Neural cell (in vitro differentiated cells): Measurements from ENCODE around the gene EPHA5. TPM values are rescaled to one million over a fixed set of nuclear protein-coding genes. Genes with fewer than 3 reads are reported as not detected.

ENCODE experiments used
- H2AFZ ChIP-seq: fragments of 200-600, 300-800 bp; sonication (generic), shearing (Covaris generic); 2 replicates; pipeline ENCODE4 v1.6.0; 2014; ENCODE audit warnings: low read depth, mild to moderate bottlenecking, antibody characterized with exemption, low read length, moderate library complexity
- H3F3A ChIP-seq: fragments of 200-600 bp; shearing (Covaris generic); 2 replicates; pipeline ENCODE4 v1.6.1; 2016; ENCODE audit warnings: mild to moderate bottlenecking, moderate library complexity, mixed read lengths, antibody characterized with exemption, low read length; ENCODE audit not compliant: insufficient read depth, poor library complexity, severe bottlenecking
- H3K27ac ChIP-seq: fragments of 200-600, 300-800 bp; sonication (generic), shearing (Covaris generic); 2 replicates; pipeline ENCODE4 v1.5.1; 2014; ENCODE audit warnings: mild to moderate bottlenecking, low read length, moderate library complexity
- H3K27me3 ChIP-seq: fragments of 300-800, 200-600 bp; sonication (generic), shearing (Covaris generic); 2 replicates; pipeline ENCODE4 v1.6.0; 2014; ENCODE audit warnings: mild to moderate bottlenecking, low read depth, low read length, moderate library complexity; ENCODE audit not compliant: insufficient read depth
- H3K36me3 ChIP-seq: fragments of 300-800, 200-600 bp; sonication (generic), shearing (Covaris generic); 2 replicates; pipeline ENCODE4 v1.5.1; 2014; ENCODE audit warnings: mild to moderate bottlenecking, antibody characterized with exemption, low read length, moderate library complexity; ENCODE audit not compliant: insufficient read depth
- H3K4me2 ChIP-seq: fragments of 300-800, 200-600 bp; sonication (generic), shearing (Covaris generic); 2 replicates; pipeline ENCODE4 v1.6.0; 2014; ENCODE audit warnings: mild to moderate bottlenecking, low read length
- H3K4me3 ChIP-seq: fragments of 300-800, 200-600 bp; sonication (generic), shearing (Covaris generic); 2 replicates; pipeline ENCODE4 v1.5.1; 2014; ENCODE audit warnings: mild to moderate bottlenecking, low read length, moderate library complexity
- H3K79me2 ChIP-seq: fragments of 200-600 bp; shearing (Covaris generic); replicated peaks from 2 replicates; pipeline ENCODE4 v1.6.0; 2014; ENCODE audit warnings: mild to moderate bottlenecking, low read length, moderate library complexity; ENCODE audit not compliant: insufficient read depth
- H3K9ac ChIP-seq: fragments of 300-800, 200-600 bp; sonication (generic), shearing (Covaris generic); 2 replicates; pipeline ENCODE4 v1.6.1; 2016; ENCODE audit warnings: mild to moderate bottlenecking, low read length, mixed read lengths
- H3K9me2 ChIP-seq: fragments of 200-600 bp; shearing (Covaris generic); 2 replicates; pipeline ENCODE4 v1.6.1; 2016; ENCODE audit warnings: mild to moderate bottlenecking, low read length, mixed read lengths; ENCODE audit not compliant: insufficient read depth
- H3K9me3 ChIP-seq: fragments of 200-600, 300-800 bp; sonication (generic), shearing (Covaris generic); 2 replicates; pipeline ENCODE4 v1.6.1; 2016; ENCODE audit warnings: mild to moderate bottlenecking, mixed run types, low read length, moderate library complexity, mixed read lengths
- H4K20me1 ChIP-seq: fragments of 200-600 bp; shearing (Covaris generic); 2 replicates; pipeline ENCODE4 v1.6.1; 2016; ENCODE audit warnings: mild to moderate bottlenecking, mixed run types; ENCODE audit not compliant: insufficient read depth
- EP300 ChIP-seq: fragments of 450-650 bp; conservative IDR thresholded peaks from 2 replicates; pipeline ENCODE4 v1.6.1; 2014; ENCODE audit warnings: antibody characterized with exemption, mild to moderate bottlenecking, moderate library complexity; ENCODE audit not compliant: poor library complexity, severe bottlenecking
- EZH2 ChIP-seq: fragments of 200-600, 300-800 bp; shearing (Covaris generic), sonication (generic); IDR thresholded peaks from 2 replicates; pipeline ENCODE4 v1.6.1; 2014; ENCODE audit warnings: antibody characterized with exemption, low read length, borderline replicate concordance, mild to moderate bottlenecking; ENCODE audit not compliant: insufficient read depth, poor library complexity, severe bottlenecking
- MXI1 ChIP-seq: fragments of 450-650 bp; conservative IDR thresholded peaks from 2 replicates; pipeline ENCODE4 v1.6.1; 2014; ENCODE audit warnings: antibody characterized with exemption, mild to moderate bottlenecking; ENCODE audit not compliant: poor library complexity, severe bottlenecking
- POLR2AphosphoS5 ChIP-seq: IDR thresholded peaks from 2 replicates; pipeline ENCODE4 v1.6.1; 2012
- RAD21 ChIP-seq: fragments of 450-650 bp; conservative IDR thresholded peaks from 2 replicates; pipeline ENCODE4 v1.6.1; 2014; ENCODE audit warnings: antibody characterized with exemption, mild to moderate bottlenecking, moderate library complexity
- SMC3 ChIP-seq: fragments of 450-650 bp; conservative IDR thresholded peaks from 2 replicates; pipeline ENCODE4 v1.6.1; 2014; ENCODE audit warnings: antibody characterized with exemption, mild to moderate bottlenecking, moderate library complexity; ENCODE audit not compliant: poor library complexity
- TAF1 ChIP-seq: IDR thresholded peaks from 2 replicates; pipeline ENCODE4 v1.6.1; 2012; ENCODE audit warnings: low read depth
- polyA plus RNA-seq: library from polyadenylated mRNA; depleted of rRNA; stranded (reverse); fragments of >200 nt; gene quantifications from 2 replicates; pipeline ENCODE4 v1.2.3, GENCODE V29; 2014
- TF ChIP-seq, protein P1 (sequence below): fragments of 450-650 bp; IDR thresholded peaks from 2 replicates; pipeline ENCODE4 v1.5.1; 2014; ENCODE audit warnings: antibody characterized with exemption, mild to moderate bottlenecking, moderate library complexity; ENCODE audit not compliant: poor library complexity, severe bottlenecking
- TF ChIP-seq, protein P2 (sequence below): IDR thresholded peaks from 2 replicates; pipeline ENCODE4 v1.6.1; 2012; ENCODE audit warnings: borderline replicate concordance

Gene EPHA5
- polyA plus RNA-seq, 1 donor from 2014 or later, result 4.3 TPM

GRCh38 chr4:65617416-65617815, 52.9 kb downstream of the EPHA5 start:
- no peak overlapping the region for H2AFZ ChIP-seq
- no peaks in the 10 kb centered on the region for H3F3A ChIP-seq
- no peaks in the 10 kb centered on the region for H3K79me2 ChIP-seq
- no peaks in the 10 kb centered on the region for H4K20me1 ChIP-seq
- H3K27ac ChIP-seq, result no peak overlapping the region
- no peak overlapping the region for H3K4me2 ChIP-seq
- H3K36me3 ChIP-seq, result no peaks in the 10 kb centered on the region
- no peak overlapping the region for H3K4me3 ChIP-seq
- H3K9me3 ChIP-seq, result no peaks in the 10 kb centered on the region
- H3K27me3 ChIP-seq, result no peaks in the 10 kb centered on the region
- TF ChIP-seq RAD21, result no peak
- no peak overlapping the region for H3K9ac ChIP-seq
- no peaks in the 10 kb centered on the region for H3K9me2 ChIP-seq

GRCh38 chr4:65604515-65604914, 65.8 kb downstream of the EPHA5 start:
- Histone ChIP-seq H3K4me3 (no peak overlapping the region), H4K20me1 (no peaks in the 10 kb centered on the region), H3K27me3 (no peaks in the 10 kb centered on the region), H3K79me2 (no peaks in the 10 kb centered on the region), H3K27ac (no peak overlapping the region), H3K4me2 (no peak overlapping the region), H3K9ac (no peak overlapping the region), H3K9me2 (no peaks in the 10 kb centered on the region), H3K36me3 (no peaks in the 10 kb centered on the region), H3F3A (no peaks in the 10 kb centered on the region), H2AFZ (no peak overlapping the region), H3K9me3 (no peaks in the 10 kb centered on the region)
- TF ChIP-seq TAF1, result no peak
- TF ChIP-seq EP300, result no peak
- TF ChIP-seq MXI1, result no peak
- TF ChIP-seq POLR2AphosphoS5, result no peak
- TF ChIP-seq, protein P1, sequence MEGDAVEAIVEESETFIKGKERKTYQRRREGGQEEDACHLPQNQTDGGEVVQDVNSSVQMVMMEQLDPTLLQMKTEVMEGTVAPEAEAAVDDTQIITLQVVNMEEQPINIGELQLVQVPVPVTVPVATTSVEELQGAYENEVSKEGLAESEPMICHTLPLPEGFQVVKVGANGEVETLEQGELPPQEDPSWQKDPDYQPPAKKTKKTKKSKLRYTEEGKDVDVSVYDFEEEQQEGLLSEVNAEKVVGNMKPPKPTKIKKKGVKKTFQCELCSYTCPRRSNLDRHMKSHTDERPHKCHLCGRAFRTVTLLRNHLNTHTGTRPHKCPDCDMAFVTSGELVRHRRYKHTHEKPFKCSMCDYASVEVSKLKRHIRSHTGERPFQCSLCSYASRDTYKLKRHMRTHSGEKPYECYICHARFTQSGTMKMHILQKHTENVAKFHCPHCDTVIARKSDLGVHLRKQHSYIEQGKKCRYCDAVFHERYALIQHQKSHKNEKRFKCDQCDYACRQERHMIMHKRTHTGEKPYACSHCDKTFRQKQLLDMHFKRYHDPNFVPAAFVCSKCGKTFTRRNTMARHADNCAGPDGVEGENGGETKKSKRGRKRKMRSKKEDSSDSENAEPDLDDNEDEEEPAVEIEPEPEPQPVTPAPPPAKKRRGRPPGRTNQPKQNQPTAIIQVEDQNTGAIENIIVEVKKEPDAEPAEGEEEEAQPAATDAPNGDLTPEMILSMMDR, result no peak
- TF ChIP-seq RAD21, result no peak
- TF ChIP-seq, protein P2, sequence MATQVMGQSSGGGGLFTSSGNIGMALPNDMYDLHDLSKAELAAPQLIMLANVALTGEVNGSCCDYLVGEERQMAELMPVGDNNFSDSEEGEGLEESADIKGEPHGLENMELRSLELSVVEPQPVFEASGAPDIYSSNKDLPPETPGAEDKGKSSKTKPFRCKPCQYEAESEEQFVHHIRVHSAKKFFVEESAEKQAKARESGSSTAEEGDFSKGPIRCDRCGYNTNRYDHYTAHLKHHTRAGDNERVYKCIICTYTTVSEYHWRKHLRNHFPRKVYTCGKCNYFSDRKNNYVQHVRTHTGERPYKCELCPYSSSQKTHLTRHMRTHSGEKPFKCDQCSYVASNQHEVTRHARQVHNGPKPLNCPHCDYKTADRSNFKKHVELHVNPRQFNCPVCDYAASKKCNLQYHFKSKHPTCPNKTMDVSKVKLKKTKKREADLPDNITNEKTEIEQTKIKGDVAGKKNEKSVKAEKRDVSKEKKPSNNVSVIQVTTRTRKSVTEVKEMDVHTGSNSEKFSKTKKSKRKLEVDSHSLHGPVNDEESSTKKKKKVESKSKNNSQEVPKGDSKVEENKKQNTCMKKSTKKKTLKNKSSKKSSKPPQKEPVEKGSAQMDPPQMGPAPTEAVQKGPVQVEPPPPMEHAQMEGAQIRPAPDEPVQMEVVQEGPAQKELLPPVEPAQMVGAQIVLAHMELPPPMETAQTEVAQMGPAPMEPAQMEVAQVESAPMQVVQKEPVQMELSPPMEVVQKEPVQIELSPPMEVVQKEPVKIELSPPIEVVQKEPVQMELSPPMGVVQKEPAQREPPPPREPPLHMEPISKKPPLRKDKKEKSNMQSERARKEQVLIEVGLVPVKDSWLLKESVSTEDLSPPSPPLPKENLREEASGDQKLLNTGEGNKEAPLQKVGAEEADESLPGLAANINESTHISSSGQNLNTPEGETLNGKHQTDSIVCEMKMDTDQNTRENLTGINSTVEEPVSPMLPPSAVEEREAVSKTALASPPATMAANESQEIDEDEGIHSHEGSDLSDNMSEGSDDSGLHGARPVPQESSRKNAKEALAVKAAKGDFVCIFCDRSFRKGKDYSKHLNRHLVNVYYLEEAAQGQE, result no peak
- TF ChIP-seq EZH2, result no peak
- TF ChIP-seq SMC3, result no peak

DNA sequence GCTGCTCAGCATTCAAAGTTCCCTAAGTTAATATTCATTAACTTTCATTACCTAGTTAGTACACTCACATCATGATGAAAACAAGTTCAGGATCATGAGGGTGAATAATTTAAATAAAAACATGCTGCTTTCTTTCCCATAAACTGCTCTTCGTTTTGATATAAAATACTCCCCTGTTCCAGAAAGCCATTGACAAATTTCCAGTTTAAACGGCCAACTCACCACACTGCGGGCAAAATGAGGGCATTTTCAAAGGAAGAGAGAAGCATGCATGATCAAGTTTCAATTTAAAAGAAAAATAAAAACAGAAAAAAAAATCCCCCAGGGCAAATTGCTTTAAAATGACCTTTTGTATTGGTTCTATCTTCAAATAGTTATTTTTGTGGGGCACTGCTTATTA, 69.6 kb downstream of the EPHA5 start:
- Histone ChIP-seq H3K4me3 (no peak overlapping the region), H3K27ac (no peak overlapping the region), H3K4me2 (no peak overlapping the region), H2AFZ (no peak overlapping the region), H3K79me2 (no peaks in the 10 kb centered on the region), H3K27me3 (no peaks in the 10 kb centered on the region), H3F3A (peaks cover 4% of the 10 kb centered on the region), H4K20me1 (no peaks in the 10 kb centered on the region), H3K36me3 (no peaks in the 10 kb centered on the region), H3K9ac (no peak overlapping the region), H3K9me2 (no peaks in the 10 kb centered on the region), H3K9me3 (no peaks in the 10 kb centered on the region)
- TF ChIP-seq POLR2AphosphoS5, result no peak
- TF ChIP-seq, protein P2, result no peak
- no peak for TF ChIP-seq RAD21
- TF ChIP-seq EZH2, result no peak
- TF ChIP-seq TAF1, result no peak
- no peak for TF ChIP-seq EP300
- no peak for TF ChIP-seq MXI1
- TF ChIP-seq, protein P1, result no peak
